BLaER1 treated with 17β-estradiol and CSF1 and Interleukin-3, amounts not matched to agents 10 nM and 100 nM (cell line): ENCODE measurements around the gene HOXC13.

Experiments used
- H3K27ac ChIP-seq, 11 experiments: shearing (Covaris generic); formaldehyde crosslinking; 2 replicates each; pipeline ENCODE4 v1.8.1; 2022
- H3K27me3 ChIP-seq, 11 experiments: shearing (Covaris generic); formaldehyde crosslinking; 2 replicates each; pipeline ENCODE4 v1.8.1; 2022
- H3K36me3 ChIP-seq, 11 experiments: shearing (Covaris generic); formaldehyde crosslinking; 2 replicates each; pipeline ENCODE4 v1.8.1; 2022
- H3K4me1 ChIP-seq, 10 experiments: shearing (Covaris generic); formaldehyde crosslinking; 2 replicates each; pipeline ENCODE4 v1.8.1; 2022
- H3K4me2 ChIP-seq, 11 experiments: shearing (Covaris generic); formaldehyde crosslinking; 2 replicates each; pipeline ENCODE4 v1.8.1; 2022
- H3K4me3 ChIP-seq, 10 experiments: shearing (Covaris generic); formaldehyde crosslinking; 2 replicates each; pipeline ENCODE4 v1.8.1; 2022
- H3K9ac ChIP-seq, 11 experiments: shearing (Covaris generic); formaldehyde crosslinking; 2 replicates each; pipeline ENCODE4 v1.8.1; 2022
- H3K9me3 ChIP-seq, 11 experiments: shearing (Covaris generic); formaldehyde crosslinking; replicated peaks in 1 of 11; 2 replicates each; pipeline ENCODE4 v1.8.1; 2022
- H4K20me1 ChIP-seq, 11 experiments: shearing (Covaris generic); formaldehyde crosslinking; 2 replicates each; pipeline ENCODE4 v1.8.1; 2022
- Cebpa-rat ChIP-seq, 11 experiments: shearing (Covaris generic); IDR thresholded peaks; 2 replicates each; pipeline ENCODE4 v1.8.1; 2022

HOXC13 gene

GRCh38 chr12:53975064-53975471 lies 36.4 kb downstream of the HOXC13 start:
- Histone ChIP-seq H3K27me3 (peaks cover 100% of the 10 kb centered on the region in 11 experiments), H3K9ac (no peak overlapping the region), H3K9me3 (peaks cover 9 to 60% (median 33%) of the 10 kb centered on the region in 11 experiments), H4K20me1 (peaks cover 0 to 86% (median 68%) of the 10 kb centered on the region in 11 experiments; a peak in 17 of 22 replicates), H3K4me3 (peak overlapping the region in 4 of 10 experiments; percentile 54 to 61 (median 58); a peak in 5 of 20 replicates), H3K27ac (no peak overlapping the region), H3K36me3 (no peaks in the 10 kb centered on the region), H3K4me1 (peaks cover 0 to 12% (median 5%) of the 10 kb centered on the region in 10 experiments; a peak in 9 of 20 replicates), H3K4me2 (peak overlapping the region in 8 of 11 experiments; percentile 2 to 89 (median 68); a peak in 13 of 22 replicates)
- no peak for TF ChIP-seq Cebpa-rat (IDR thresholded peaks at IDR 0.05)

DNA sequence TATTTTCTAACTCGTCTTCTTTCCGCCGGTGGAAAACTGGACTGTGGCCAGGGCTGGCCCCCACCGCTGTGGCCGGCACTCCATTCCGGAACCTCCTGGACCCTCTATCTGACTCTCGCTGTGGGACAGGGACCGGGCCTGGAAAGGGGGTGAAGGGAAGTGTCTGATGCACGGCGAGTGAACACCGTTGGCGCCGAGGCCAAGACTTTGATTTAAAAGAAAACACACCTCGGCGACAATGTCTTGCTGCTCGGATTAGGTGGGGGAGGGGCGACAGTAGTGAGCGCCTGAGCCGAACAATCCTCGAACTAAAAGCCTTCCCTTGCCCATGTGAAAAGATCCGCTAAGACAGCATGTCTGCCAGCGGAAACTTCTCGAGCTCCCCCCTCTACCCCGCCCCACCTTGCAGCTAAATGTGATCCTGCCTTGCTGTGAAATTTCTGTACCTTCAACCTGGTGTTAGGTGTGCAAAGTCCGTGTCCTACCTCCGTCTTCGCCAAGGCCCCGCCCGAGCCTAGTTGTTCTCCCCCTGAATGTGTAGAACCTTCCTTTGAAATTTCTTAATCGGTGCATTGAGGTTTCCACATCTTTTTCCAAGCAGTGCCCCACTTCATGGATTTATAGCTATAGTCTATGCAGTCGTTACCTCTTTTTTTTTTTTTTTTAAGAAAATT lies 37.0 kb downstream of the HOXC13 start:
- H3K4me2 ChIP-seq, result peak overlapping the region in 7 of 11 experiments; percentile 2 to 89 (median 38); a peak in 10 of 22 replicates
- peak overlapping the region in 3 of 10 experiments; percentile 54 to 59 (median 58); a peak in 4 of 20 replicates for H3K4me3 ChIP-seq
- no peak overlapping the region for H3K27ac ChIP-seq
- H4K20me1 ChIP-seq, result peaks cover 0 to 86% (median 66%) of the 10 kb centered on the region in 11 experiments; a peak in 17 of 22 replicates
- peaks cover 0 to 12% (median 5%) of the 10 kb centered on the region in 10 experiments; a peak in 9 of 20 replicates for H3K4me1 ChIP-seq
- H3K9ac ChIP-seq, result no peak overlapping the region
- no peaks in the 10 kb centered on the region for H3K36me3 ChIP-seq
- H3K9me3 ChIP-seq, result peaks cover 9 to 63% (median 34%) of the 10 kb centered on the region in 11 experiments
- peaks cover 100% of the 10 kb centered on the region in 11 experiments for H3K27me3 ChIP-seq
- TF ChIP-seq Cebpa-rat (IDR thresholded peaks at IDR 0.05), result no peak

DNA sequence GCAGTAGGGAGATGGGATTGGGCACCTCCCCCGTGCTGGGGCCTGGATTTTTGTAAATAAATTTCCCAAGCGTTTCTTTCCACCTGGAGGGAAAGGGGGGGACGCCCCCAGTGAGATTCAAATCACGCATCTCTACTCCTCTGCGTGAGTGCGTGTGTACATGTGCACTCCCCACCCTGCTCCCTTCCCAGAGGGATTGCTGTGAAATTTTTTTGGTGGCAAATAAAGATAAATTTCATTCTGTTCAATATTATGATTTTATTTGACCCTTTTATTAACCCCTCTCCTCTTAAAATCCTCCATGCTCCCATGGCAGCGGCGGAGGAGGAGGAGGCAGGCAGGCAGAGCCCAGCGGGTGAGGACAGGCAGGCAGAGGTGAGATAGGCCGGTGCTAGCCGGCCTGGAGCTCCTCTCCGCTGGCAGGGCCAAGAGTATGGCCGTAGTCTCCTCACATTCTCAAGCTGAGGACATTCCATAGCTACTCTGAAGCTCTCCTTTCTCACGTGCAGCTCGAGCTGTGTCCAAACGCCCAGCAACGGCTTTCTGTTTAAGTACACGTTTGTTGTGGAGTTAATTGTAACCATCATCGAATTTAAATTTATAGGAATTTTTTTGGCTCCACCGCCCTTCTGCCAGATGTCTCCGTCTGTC lies 37.7 kb downstream of the HOXC13 start:
- Histone ChIP-seq H3K4me1 (peaks cover 0 to 12% (median 5%) of the 10 kb centered on the region in 10 experiments; a peak in 9 of 20 replicates), H3K9ac (no peak overlapping the region), H3K36me3 (no peaks in the 10 kb centered on the region), H4K20me1 (peaks cover 0 to 86% (median 66%) of the 10 kb centered on the region in 11 experiments; a peak in 16 of 22 replicates), H3K4me3 (0 out of 20 replicates have a peak overlapping the region, but pooled peaks of 1 of the 10 experiments have one; percentile 7), H3K27me3 (peaks cover 100% of the 10 kb centered on the region in 11 experiments), H3K9me3 (peaks cover 9 to 61% (median 34%) of the 10 kb centered on the region in 11 experiments), H3K4me2 (no peak overlapping the region), H3K27ac (no peak overlapping the region)
- TF ChIP-seq Cebpa-rat (IDR thresholded peaks at IDR 0.05), result no peak

DNA sequence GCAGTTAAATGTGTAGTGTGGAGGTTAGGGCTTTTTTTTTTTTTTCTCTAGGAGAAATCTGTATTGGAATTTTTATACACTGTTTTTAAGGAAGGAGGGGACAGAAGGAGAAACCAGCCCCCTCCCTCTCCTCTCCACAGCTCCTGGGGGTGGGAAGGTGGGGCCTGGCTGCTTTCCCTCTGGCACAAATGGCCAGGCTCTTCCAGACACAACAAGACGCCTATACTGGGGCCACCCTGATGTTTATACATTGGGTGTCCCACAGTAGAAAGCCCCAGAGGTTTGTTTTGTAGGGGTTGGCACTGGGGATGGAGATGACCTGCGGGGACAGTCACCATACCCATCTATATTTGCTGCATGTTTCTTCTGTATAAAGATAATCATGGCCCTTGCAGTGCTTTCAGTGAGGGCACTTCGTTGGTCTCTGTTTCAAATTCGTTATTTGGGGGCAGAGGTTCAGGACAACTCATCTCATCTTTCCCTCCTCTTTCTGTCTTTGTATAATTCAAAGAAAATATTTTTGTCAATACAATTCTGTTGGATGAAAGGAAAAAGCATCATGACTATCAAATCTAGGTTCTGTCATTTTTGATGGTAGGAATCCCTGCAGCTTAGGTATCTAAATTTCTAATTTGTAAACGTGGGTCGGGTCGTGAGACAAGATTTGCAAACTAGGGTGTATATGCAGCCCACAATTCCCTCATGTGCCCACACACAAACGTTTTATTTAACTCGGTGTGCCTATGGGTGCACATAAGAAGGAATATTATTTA lies 38.4 kb downstream of the HOXC13 start:
- peaks cover 0 to 86% (median 66%) of the 10 kb centered on the region in 11 experiments; a peak in 16 of 22 replicates for H4K20me1 ChIP-seq
- H3K36me3 ChIP-seq, result no peaks in the 10 kb centered on the region
- H3K4me2 ChIP-seq, result no peak overlapping the region
- H3K9me3 ChIP-seq, result peaks cover 9 to 60% (median 34%) of the 10 kb centered on the region in 11 experiments
- H3K27me3 ChIP-seq, result peaks cover 100% of the 10 kb centered on the region in 11 experiments
- H3K27ac ChIP-seq, result no peak overlapping the region
- no peak for TF ChIP-seq Cebpa-rat (IDR thresholded peaks at IDR 0.05)
- H3K4me1 ChIP-seq, result peaks cover 0 to 12% (median 5%) of the 10 kb centered on the region in 10 experiments; a peak in 9 of 20 replicates
- no peak overlapping the region for H3K9ac ChIP-seq
- no peak overlapping the region for H3K4me3 ChIP-seq

- Histone ChIP-seq H3K4me3 (no peak overlapping the region), H3K27ac (no peak overlapping the region), H3K36me3 (no peaks in the 10 kb centered on the region), H4K20me1 (peaks cover 0 to 88% (median 67%) of the 10 kb centered on the region in 11 experiments; a peak in 16 of 22 replicates), H3K4me2 (no peak overlapping the region), H3K9ac (no peak overlapping the region), H3K27me3 (peaks cover 100% of the 10 kb centered on the region in 11 experiments), H3K9me3 (peaks cover 9 to 60% (median 34%) of the 10 kb centered on the region in 11 experiments), H3K4me1 (peaks cover 0 to 12% (median 5%) of the 10 kb centered on the region in 10 experiments; a peak in 9 of 20 replicates)
- TF ChIP-seq Cebpa-rat (IDR thresholded peaks at IDR 0.05), result no peak
Observed at GRCh38 chr12:53977596-53978445, 39.2 kb downstream of the HOXC13 start.

GRCh38 chr12:53978477-53979356 lies 40.1 kb downstream of the HOXC13 start:
- Histone ChIP-seq H3K4me2 (no peak overlapping the region), H4K20me1 (peaks cover 0 to 88% (median 67%) of the 10 kb centered on the region in 11 experiments; a peak in 16 of 22 replicates), H3K4me1 (peaks cover 0 to 16% (median 7%) of the 10 kb centered on the region in 10 experiments; a peak in 9 of 20 replicates), H3K9me3 (peaks cover 9 to 60% (median 29%) of the 10 kb centered on the region in 11 experiments), H3K27ac (no peak overlapping the region), H3K4me3 (no peak overlapping the region), H3K27me3 (peaks cover 100% of the 10 kb centered on the region in 11 experiments), H3K36me3 (no peaks in the 10 kb centered on the region), H3K9ac (no peak overlapping the region)
- no peak for TF ChIP-seq Cebpa-rat (IDR thresholded peaks at IDR 0.05)

GRCh38 chr12:53980104-53980801 lies 41.6 kb downstream of the HOXC13 start:
- H3K27ac ChIP-seq, result no peak overlapping the region
- H3K27me3 ChIP-seq, result peaks cover 99 to 100% (median 100%) of the 10 kb centered on the region in 11 experiments
- no peaks in the 10 kb centered on the region for H3K36me3 ChIP-seq
- H4K20me1 ChIP-seq, result peaks cover 0 to 84% (median 64%) of the 10 kb centered on the region in 11 experiments; a peak in 16 of 22 replicates
- peaks cover 0 to 14% (median 3%) of the 10 kb centered on the region in 10 experiments; a peak in 5 of 20 replicates for H3K4me1 ChIP-seq
- peaks cover 11 to 72% (median 32%) of the 10 kb centered on the region in 11 experiments for H3K9me3 ChIP-seq
- H3K4me2 ChIP-seq, result no peak overlapping the region
- H3K4me3 ChIP-seq, result no peak overlapping the region
- H3K9ac ChIP-seq, result no peak overlapping the region
- TF ChIP-seq Cebpa-rat (IDR thresholded peaks at IDR 0.05), result no peak
